Gastroesophageal sphincter (tissue), 4 donors: ENCODE measurements around the gene MAPK8IP3. TPM values are rescaled to one million over a fixed set of nuclear protein-coding genes. Genes with fewer than 3 reads are reported as not detected.

Source experiments
- ATAC-seq: fragments of 150-250 bp; one replicate; pipeline ENCODE4 v1.9.1; 2016; ENCODE audit warnings: mild to moderate bottlenecking, moderate library complexity
- H3K27ac ChIP-seq, 4 donors: fragments of 200-600 bp; sonication (generic) in 3 of 4; 1 replicate in 3 of 4; 2 replicates in 1 of 4; pipeline ENCODE4 v1.5.1; 2016 to 2019
- H3K27me3 ChIP-seq: fragments of 200-600 bp; sonication (generic); one replicate; pipeline ENCODE4 v1.5.1; 2019
- H3K36me3 ChIP-seq, 2 donors: fragments of 200-600 bp; sonication (generic); one replicate each; pipeline ENCODE4 v1.5.1; 2019; ENCODE audit warnings: control low read depth in 1 of 2
- H3K4me1 ChIP-seq, 3 donors: fragments of 200-600 bp; sonication (generic); 1 replicate in 2 of 3; 2 replicates in 1 of 3; pipeline ENCODE4 v1.5.1; 2016 to 2019; ENCODE audit warnings: control low read depth in 2 of 3
- H3K4me3 ChIP-seq, 2 donors: fragments of 200-600 bp; sonication (generic); one replicate each; pipeline ENCODE4 v1.5.1; 2019; ENCODE audit warnings: mild to moderate bottlenecking in 1 of 2, moderate library complexity in 1 of 2
- H3K9me3 ChIP-seq, 3 donors: fragments of 200-600 bp; sonication (generic); one replicate each; pipeline ENCODE4 v1.5.1; 2017 to 2019; ENCODE audit warnings: control low read depth in 2 of 3
- EP300 ChIP-seq: sonication (generic); formaldehyde crosslinking; IDR thresholded peaks from one replicate; pipeline ENCODE4 v1.6.1; 2017; ENCODE audit warnings: antibody characterized with exemption, mild to moderate bottlenecking
- POLR2A ChIP-seq, 2 donors: fragments of 450-650 bp; IDR thresholded peaks; one replicate each; pipeline ENCODE4 v1.6.1; 2017; ENCODE audit warnings: antibody characterized with exemption in 2 of 2, mild to moderate bottlenecking in 2 of 2, moderate library complexity in 1 of 2
- POLR2AphosphoS5 ChIP-seq: sonication (generic); formaldehyde crosslinking; IDR thresholded peaks from one replicate; pipeline ENCODE4 v1.6.1; 2017; ENCODE audit warnings: antibody characterized with exemption
- WGBS, 2 donors: methylation state at CpG; one replicate each; pipeline ENCODE4 v1.1.5; 2018; ENCODE audit warnings: low coverage in 1 of 2; 5-methylcytosine and 5-hydroxymethylcytosine counted together
- total RNA-seq, 4 donors: library from RNA; depleted of rRNA; stranded (reverse); fragments of >200 nt; gene quantifications; one replicate each; pipeline ENCODE4 v1.1.0, GENCODE V29; 2016
- TF ChIP-seq, protein P1 (sequence below), 4 experiments: fragments of 200-600 bp in 2 of 4; fragments of 450-650 bp in 2 of 4; sonication (generic) in 1 of 4; IDR thresholded peaks; one replicate each; pipeline ENCODE4 v1.5.1; 2017 to 2019; ENCODE audit warnings: antibody characterized with exemption in 4 of 4, mild to moderate bottlenecking in 2 of 4, moderate library complexity in 2 of 4

The MAPK8IP3 gene
- total RNA-seq, 4 donors from 2014 or later: 12.0 to 66.8 (median 33.1) TPM

DNA sequence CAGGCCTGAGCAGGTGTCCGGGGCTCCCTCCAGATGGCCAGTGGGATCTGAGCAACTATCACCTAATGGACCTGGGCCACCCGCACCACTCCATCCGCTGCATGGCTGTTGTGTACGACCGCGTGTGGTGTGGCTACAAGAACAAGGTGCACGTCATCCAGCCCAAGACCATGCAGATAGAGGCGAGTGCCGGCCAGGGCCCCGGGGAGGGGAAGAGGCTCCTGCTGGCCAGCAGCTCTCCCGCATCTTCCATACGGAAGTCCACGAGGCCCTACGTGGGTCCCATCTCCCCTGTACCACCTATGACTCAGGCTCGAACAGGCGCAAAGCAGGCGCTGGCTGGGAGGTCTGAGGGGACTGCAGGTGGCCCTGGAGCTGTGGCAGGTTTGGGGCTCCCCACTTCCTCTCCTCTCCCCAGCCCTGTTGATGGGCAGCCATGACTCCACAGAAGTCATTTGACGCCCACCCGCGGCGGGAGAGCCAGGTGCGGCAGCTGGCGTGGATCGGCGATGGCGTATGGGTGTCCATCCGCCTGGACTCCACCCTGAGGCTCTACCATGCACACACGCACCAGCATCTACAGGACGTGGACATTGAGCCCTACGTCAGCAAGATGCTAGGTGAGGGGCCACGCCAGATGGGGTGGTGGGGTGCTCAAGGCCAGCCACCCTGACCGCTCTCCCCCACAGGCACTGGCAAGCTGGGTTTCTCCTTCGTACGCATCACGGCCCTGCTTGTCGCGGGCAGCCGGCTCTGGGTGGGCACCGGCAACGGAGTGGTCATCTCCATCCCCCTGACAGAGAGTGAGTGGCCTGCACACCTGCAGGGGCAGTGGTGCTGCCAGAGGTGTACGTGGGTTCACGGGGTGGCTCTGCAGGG lies 61.4 kb downstream of the MAPK8IP3 start:
- ATAC-seq: no peak
- no peak for TF ChIP-seq EP300
- H3K4me1 ChIP-seq: peaks cover 0 to 46% (median 13%) of the 10 kb centered on the region in 3 donors
- H3K27me3 ChIP-seq: no peaks in the 10 kb centered on the region
- peaks cover 0 to 76% of the 10 kb centered on the region in 2 donors for H3K36me3 ChIP-seq
- H3K9me3 ChIP-seq: no peaks in the 10 kb centered on the region
- H3K4me3 ChIP-seq: no peak overlapping the region
- WGBS, 2 donors: 90% methylated on average over 4 of the region's 42 CpGs; no CpG with 5 or more reads in 1 of the 2 donors
- H3K27ac ChIP-seq: no peak overlapping the region

DNA sequence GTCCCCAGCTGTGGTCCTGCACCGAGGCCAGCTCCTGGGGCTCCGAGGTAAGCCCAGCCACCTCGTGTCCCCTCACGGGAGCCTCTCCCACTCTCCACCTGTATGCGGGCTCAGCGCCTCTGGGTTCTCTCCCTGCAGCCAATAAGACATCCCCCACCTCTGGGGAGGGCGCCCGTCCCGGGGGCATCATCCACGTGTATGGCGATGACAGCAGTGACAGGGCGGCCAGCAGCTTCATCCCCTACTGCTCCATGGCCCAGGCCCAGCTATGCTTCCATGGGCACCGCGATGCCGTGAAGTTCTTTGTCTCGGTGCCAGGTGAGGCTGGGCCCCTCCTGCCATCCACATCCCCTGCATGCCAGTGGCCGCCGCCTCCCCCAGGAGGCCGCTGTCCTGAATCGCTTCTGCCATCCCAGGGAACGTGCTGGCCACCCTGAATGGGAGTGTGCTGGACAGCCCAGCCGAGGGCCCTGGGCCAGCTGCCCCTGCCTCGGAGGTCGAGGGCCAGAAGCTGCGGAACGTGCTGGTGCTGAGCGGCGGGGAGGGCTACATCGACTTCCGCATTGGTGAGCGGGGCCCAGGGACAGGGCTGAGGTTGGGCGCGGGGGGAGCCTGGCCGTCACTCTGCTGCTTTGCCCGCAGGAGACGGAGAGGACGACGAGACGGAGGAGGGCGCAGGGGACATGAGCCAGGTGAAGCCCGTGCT lies 62.2 kb downstream of the MAPK8IP3 start:
- H3K4me3 ChIP-seq: no peak overlapping the region
- TF ChIP-seq EP300: no peak
- TF ChIP-seq POLR2AphosphoS5: no peak
- TF ChIP-seq, protein P1, sequence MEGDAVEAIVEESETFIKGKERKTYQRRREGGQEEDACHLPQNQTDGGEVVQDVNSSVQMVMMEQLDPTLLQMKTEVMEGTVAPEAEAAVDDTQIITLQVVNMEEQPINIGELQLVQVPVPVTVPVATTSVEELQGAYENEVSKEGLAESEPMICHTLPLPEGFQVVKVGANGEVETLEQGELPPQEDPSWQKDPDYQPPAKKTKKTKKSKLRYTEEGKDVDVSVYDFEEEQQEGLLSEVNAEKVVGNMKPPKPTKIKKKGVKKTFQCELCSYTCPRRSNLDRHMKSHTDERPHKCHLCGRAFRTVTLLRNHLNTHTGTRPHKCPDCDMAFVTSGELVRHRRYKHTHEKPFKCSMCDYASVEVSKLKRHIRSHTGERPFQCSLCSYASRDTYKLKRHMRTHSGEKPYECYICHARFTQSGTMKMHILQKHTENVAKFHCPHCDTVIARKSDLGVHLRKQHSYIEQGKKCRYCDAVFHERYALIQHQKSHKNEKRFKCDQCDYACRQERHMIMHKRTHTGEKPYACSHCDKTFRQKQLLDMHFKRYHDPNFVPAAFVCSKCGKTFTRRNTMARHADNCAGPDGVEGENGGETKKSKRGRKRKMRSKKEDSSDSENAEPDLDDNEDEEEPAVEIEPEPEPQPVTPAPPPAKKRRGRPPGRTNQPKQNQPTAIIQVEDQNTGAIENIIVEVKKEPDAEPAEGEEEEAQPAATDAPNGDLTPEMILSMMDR (IDR thresholded peaks at IDR 0.05): no peak
- TF ChIP-seq POLR2A (IDR thresholded peaks at IDR 0.05): no peak
- peaks cover 0 to 45% (median 13%) of the 10 kb centered on the region in 3 donors for H3K4me1 ChIP-seq
- no peak overlapping the region for H3K27ac ChIP-seq
- H3K27me3 ChIP-seq: no peaks in the 10 kb centered on the region
- H3K9me3 ChIP-seq: no peaks in the 10 kb centered on the region
- H3K36me3 ChIP-seq: peaks cover 0 to 67% of the 10 kb centered on the region in 2 donors
- ATAC-seq: no peak
- WGBS, 2 donors: 65% methylated on average over 5 of the region's 41 CpGs; no CpG with 5 or more reads in 1 of the 2 donors

DNA sequence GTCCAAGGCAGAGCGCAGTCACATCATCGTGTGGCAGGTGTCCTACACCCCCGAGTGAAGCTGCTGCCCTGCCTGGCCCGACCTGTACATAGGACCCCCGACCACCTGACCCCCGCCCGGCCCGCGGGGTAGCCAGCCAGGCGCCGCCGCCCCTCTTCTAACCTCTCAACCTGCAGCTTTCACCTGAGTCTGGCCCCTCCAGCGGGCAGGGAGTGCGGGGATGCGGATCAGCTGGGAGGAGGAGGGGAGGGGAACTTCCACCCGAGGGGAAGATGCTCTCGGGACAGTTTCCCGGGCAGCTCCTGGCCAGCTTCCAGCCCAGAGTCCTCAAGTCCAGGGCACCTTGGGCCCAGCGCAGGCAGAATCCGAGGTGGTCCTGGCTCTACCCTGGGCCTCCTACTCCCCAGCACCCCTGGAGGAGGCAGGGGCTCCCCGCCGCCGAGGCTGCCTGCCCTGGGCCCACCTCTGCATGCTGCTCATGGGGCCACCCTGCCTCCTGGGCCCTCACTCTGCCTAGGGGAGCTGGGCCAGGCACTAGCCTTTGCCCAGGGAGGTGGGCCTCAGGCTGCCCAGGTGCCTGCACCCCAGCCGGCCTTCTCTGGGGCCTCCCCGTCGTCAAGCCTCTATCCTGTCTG lies 62.9 kb downstream of the MAPK8IP3 start:
- ATAC-seq: no peak
- Histone ChIP-seq H3K36me3 (peaks cover 0 to 61% of the 10 kb centered on the region in 2 donors), H3K27ac (peak overlapping the region in 3 of 4 donors; percentile 24 to 98 (median 96)), H3K4me3 (no peak overlapping the region), H3K4me1 (peaks cover 0 to 44% (median 16%) of the 10 kb centered on the region in 3 donors), H3K27me3 (no peaks in the 10 kb centered on the region), H3K9me3 (no peaks in the 10 kb centered on the region)
- WGBS, 2 donors: 60 to 80% methylated on average over 1 of the region's 26 CpGs
- TF ChIP-seq, protein P1 (IDR thresholded peaks at IDR 0.05): no peak
- TF ChIP-seq EP300 (no peak), POLR2A (IDR thresholded peaks at IDR 0.05) (no peak)

DNA sequence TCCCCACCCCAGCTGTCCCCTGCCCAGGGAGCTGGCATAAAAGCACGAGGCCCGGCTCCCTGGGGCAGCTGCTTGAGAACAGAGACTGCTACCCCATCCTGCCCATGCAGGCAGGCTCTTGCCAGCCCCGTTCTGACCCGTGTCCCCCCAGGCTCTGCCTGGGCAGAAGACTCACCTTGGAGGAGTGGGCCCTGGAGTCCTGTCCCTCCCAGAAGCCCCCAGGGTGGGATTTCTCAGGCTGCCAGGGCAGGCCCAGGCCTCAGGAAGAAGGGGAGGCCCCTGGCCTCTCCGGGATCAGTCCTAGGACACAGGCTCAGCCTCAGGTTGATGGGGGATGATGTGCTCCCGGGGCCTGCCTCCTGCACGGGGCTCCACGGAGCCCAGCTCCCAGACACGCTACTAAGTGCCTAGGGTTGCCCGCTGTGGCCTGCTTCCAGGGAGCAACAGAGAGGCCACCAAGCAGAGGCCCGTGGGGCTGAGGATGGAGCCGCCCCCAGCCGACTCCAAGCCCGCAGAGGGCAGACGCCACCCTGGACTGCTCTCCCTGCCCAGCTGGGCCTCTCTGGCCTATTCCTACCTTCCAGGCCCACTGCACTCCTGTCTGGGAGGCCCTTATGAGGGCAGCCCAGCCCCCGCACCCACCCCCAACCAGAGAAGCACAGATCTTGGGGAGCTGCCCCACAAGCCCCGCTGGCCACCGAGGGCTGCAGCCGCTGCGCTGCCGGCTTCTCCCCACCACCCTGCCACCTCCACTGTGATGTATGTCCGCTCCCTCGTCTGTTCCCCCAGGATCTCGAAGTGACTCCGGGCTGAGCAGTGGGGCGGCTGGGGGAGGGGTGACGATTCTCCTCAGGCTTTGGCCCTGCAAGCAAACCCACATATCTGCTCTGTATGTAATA lies 63.7 kb downstream of the MAPK8IP3 start:
- no peaks in the 10 kb centered on the region for H3K27me3 ChIP-seq
- TF ChIP-seq POLR2A (IDR thresholded peaks at IDR 0.05) (no peak), EP300 (no peak), POLR2AphosphoS5 (no peak)
- TF ChIP-seq, protein P1 (IDR thresholded peaks at IDR 0.05): no peak
- H3K4me1 ChIP-seq: peaks cover 0 to 51% (median 23%) of the 10 kb centered on the region in 3 donors
- peak overlapping the region in 1 of 2 donors; percentile 84 for H3K4me3 ChIP-seq
- H3K9me3 ChIP-seq: no peaks in the 10 kb centered on the region
- peaks cover 0 to 53% of the 10 kb centered on the region in 2 donors for H3K36me3 ChIP-seq
- WGBS, 2 donors: no CpG with 5 or more reads among the region's 27 CpGs
- no peak for ATAC-seq
- peak overlapping the region; percentile 32 to 99 (median 97) for H3K27ac ChIP-seq
